ENCODE measurements around the gene TMEM151B.

DNA sequence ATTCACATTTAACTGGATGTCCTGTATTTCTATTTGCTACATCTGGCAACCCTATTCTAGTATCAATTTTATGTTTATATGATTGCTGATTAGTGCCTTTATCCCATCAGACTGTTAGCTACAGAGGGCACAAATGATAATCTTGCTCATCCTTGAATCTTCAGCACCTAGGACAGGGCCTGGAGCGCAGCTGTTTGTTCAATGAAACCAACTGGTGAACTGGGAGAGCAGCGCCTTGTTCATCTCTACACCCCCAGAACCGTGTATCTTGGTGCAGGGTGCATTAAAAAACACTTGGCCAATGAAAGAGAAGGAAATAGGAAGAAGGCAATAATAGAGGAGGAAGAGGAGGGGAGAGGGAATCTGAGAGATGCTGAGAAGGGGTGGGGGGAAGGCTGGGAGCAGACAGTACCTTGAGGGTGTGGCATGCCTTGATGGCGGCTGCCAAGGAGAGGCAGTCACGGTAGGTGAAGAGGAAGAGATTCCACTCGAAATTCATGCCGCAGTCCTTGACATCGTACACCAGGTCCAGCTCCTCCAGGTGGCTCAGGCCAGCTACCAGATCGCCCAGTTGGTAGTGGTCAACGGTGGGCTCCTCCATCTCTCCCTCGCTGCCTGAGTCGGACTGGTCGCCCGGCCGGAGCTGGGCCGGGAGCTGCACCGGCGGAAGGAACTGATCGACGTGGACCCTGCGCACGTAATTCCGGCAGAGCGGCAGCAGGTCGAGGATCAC, 15.5 kb downstream of the TMEM151B start:
- TF ChIP-seq, protein P1, sequence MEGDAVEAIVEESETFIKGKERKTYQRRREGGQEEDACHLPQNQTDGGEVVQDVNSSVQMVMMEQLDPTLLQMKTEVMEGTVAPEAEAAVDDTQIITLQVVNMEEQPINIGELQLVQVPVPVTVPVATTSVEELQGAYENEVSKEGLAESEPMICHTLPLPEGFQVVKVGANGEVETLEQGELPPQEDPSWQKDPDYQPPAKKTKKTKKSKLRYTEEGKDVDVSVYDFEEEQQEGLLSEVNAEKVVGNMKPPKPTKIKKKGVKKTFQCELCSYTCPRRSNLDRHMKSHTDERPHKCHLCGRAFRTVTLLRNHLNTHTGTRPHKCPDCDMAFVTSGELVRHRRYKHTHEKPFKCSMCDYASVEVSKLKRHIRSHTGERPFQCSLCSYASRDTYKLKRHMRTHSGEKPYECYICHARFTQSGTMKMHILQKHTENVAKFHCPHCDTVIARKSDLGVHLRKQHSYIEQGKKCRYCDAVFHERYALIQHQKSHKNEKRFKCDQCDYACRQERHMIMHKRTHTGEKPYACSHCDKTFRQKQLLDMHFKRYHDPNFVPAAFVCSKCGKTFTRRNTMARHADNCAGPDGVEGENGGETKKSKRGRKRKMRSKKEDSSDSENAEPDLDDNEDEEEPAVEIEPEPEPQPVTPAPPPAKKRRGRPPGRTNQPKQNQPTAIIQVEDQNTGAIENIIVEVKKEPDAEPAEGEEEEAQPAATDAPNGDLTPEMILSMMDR (IDR thresholded peaks at IDR 0.05), result no peak
- TF ChIP-seq POLR2AphosphoS5 (IDR thresholded peaks at IDR 0.05), result no peak
- TF ChIP-seq EP300 (IDR thresholded peaks at IDR 0.05), result no peak

Measured in upper lobe of left lung (tissue), 4 donors.